ENCODE results near the gene AGR3.

AGR3 gene

DNA sequence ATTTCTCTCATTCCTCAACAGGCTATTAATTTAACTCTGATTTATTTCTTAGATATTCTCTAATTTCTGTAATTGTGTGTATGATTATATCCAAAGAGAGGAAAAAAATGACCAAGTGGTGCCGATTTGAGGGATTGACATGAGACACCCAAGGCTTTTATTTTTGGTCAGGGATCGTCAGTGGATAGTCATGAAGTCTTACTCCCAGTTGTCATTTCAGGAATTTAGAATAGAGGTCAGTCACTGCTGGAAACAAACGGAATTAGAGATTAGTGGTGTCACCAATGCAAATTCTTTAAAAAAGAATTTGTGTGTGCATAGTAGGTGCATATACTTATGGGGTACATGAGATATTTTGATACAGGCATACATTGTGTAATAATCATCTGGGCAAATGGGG lies 26.8 kb upstream of the AGR3 start:
- TF ChIP-seq, protein P1, sequence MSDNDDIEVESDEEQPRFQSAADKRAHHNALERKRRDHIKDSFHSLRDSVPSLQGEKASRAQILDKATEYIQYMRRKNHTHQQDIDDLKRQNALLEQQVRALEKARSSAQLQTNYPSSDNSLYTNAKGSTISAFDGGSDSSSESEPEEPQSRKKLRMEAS (IDR thresholded peaks at IDR 0.05): no peak
- TF ChIP-seq TCF12 (IDR thresholded peaks at IDR 0.05; ENCODE audit: low read depth): no peak
- no peak for TF ChIP-seq USF1 (IDR thresholded peaks at IDR 0.05)
- no peak for TF ChIP-seq TEAD4 (IDR thresholded peaks at IDR 0.05)
- TF ChIP-seq ZBTB7A (IDR thresholded peaks at IDR 0.05; ENCODE audit: low read depth): no peak
- no peak for TF ChIP-seq EP300 (IDR thresholded peaks at IDR 0.05; ENCODE audit: borderline replicate concordance)
- no peak for TF ChIP-seq NFIC (IDR thresholded peaks at IDR 0.05)
- TF ChIP-seq FOXM1 (IDR thresholded peaks at IDR 0.05; ENCODE audit: borderline replicate concordance, low read depth): no peak

DNA sequence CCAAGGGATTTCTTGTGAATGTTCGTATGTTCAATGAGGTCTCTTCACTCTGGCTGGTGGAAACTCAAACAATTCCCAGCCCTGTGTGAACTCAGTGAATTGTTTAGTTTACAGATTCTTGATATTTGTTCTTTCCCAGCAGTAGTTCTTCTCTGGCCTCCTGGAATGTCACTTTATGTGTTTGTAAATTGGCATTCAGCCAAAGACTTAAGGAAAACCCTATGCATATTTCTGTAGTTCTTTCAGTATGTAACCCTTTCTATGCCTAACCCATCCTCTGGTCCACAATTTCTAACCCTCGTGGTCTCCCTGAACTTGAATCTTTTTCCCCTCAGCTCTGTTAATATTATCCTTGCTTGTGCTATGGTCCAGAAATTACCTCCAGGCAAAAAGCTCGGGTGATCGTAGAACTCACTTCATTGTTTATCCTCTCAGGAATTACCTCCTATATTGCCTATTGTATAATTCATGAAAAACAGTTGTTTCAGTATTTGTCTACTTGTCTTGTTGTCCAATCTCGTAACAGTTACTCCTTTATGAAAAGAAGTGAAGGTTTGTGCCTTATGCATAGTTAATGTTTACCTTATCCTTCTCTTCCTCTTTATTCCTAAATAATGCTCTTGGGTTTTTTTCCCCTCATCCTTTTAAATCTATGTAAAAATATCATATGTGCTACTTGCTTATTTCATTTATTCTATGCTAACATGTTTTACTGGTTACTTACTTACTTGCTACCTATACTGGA lies 23.7 kb upstream of the AGR3 start:
- TF ChIP-seq TAF1 (IDR thresholded peaks at IDR 0.05; ENCODE audit: low read depth) (no peak), CEBPB (IDR thresholded peaks at IDR 0.05) (no peak), CREB1 (IDR thresholded peaks at IDR 0.05; ENCODE audit: low read depth) (no peak), ZBTB7A (IDR thresholded peaks at IDR 0.05; ENCODE audit: low read depth) (no peak), RAD21 (IDR thresholded peaks at IDR 0.05; ENCODE audit: low read depth) (no peak), EGR1 (IDR thresholded peaks at IDR 0.05) (no peak), REST (IDR thresholded peaks at IDR 0.05; ENCODE audit: low read depth) (no peak), FOXM1 (IDR thresholded peaks at IDR 0.05; ENCODE audit: borderline replicate concordance, low read depth) (peak; percentile 72; the same call in 1 of the 2 replicates), TEAD4 (IDR thresholded peaks at IDR 0.05) (peak; percentile 98), EP300 (IDR thresholded peaks at IDR 0.05; ENCODE audit: borderline replicate concordance) (peak; percentile 84), USF1 (IDR thresholded peaks at IDR 0.05) (no peak), TCF12 (IDR thresholded peaks at IDR 0.05; ENCODE audit: low read depth) (peak; percentile 83), YY1 (IDR thresholded peaks at IDR 0.05; ENCODE audit: low read depth) (no peak), NFIC (IDR thresholded peaks at IDR 0.05) (peak; percentile 99)
- TF ChIP-seq, protein P1 (IDR thresholded peaks at IDR 0.05): no peak

DNA sequence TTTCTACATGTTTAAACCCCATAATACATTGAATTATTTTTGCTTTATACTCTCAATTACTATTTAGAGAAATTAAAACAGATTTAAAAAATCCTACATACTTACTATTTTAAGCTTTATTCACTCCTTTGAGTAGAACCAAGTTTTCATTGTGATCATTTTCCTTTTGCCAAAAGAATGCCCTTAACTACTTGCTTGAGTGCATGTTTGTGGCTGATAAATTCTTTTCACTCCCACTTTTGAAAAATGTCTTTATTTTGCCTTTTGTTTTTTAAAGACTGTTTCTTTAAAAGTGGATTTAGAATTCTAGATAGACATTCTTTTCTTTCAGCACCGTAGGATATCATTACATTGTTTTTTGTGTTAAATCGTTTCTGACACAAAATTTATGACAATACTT lies 22.3 kb upstream of the AGR3 start:
- TF ChIP-seq ZBTB7A (IDR thresholded peaks at IDR 0.05; ENCODE audit: low read depth) (no peak), RAD21 (IDR thresholded peaks at IDR 0.05; ENCODE audit: low read depth) (no peak), TAF1 (IDR thresholded peaks at IDR 0.05; ENCODE audit: low read depth) (no peak), NFIC (IDR thresholded peaks at IDR 0.05) (no peak)

- TF ChIP-seq ZBTB7A (IDR thresholded peaks at IDR 0.05; ENCODE audit: low read depth): no peak
- no peak for TF ChIP-seq USF1 (IDR thresholded peaks at IDR 0.05)
- TF ChIP-seq EP300 (IDR thresholded peaks at IDR 0.05; ENCODE audit: borderline replicate concordance): no peak
- TF ChIP-seq RAD21 (IDR thresholded peaks at IDR 0.05; ENCODE audit: low read depth): no peak
- no peak for TF ChIP-seq REST (IDR thresholded peaks at IDR 0.05; ENCODE audit: low read depth)
- no peak for TF ChIP-seq CEBPB (IDR thresholded peaks at IDR 0.05)
- TF ChIP-seq, protein P1 (IDR thresholded peaks at IDR 0.05): no peak
- no peak for TF ChIP-seq NFIC (IDR thresholded peaks at IDR 0.05)
- no peak for TF ChIP-seq TAF1 (IDR thresholded peaks at IDR 0.05; ENCODE audit: low read depth)
- TF ChIP-seq TCF12 (IDR thresholded peaks at IDR 0.05; ENCODE audit: low read depth): no peak
- no peak for TF ChIP-seq YY1 (IDR thresholded peaks at IDR 0.05; ENCODE audit: low read depth)
- no peak for TF ChIP-seq CREB1 (IDR thresholded peaks at IDR 0.05; ENCODE audit: low read depth)
Observed at GRCh38 chr7:16900209-16900768, 18.5 kb upstream of the AGR3 start.

All from Ishikawa (cell line).